Activated CD8-positive, alpha-beta T cell treated with anti-CD3 and anti-CD28 coated beads for 36 hours (primary cell): ENCODE results near the gene SPRR1B. TPM values are rescaled to one million over a fixed set of nuclear protein-coding genes. Genes with fewer than 3 reads are reported as not detected.

ENCODE experiments used
- ATAC-seq: fragments of 200-7000 bp; cut with Tn5 transposase; one replicate; pipeline ENCODE4 v1.10.0; 2021; ENCODE audit warnings: mild to moderate bottlenecking, moderate library complexity
- CTCF ChIA-PET: fragments of 350-600 bp; sonication (Branson Sonifier 250); formaldehyde crosslinking; loops from one replicate; lab custom pipeline; 2021; ENCODE audit warnings: antibody characterized with exemption; lab: Charles Lee
- POLR2A ChIA-PET: fragments of 350-600 bp; sonication (Branson Sonifier 250); formaldehyde crosslinking; loops from one replicate; lab custom pipeline; 2021; ENCODE audit warnings: antibody characterized with exemption; lab: Charles Lee
- DNase-seq: peaks from one replicate; pipeline ENCODE4 v3.0.0-alpha.2; 2020
- H3K27ac Mint-ChIP-seq: one replicate; pipeline ENCODE4 v1.8.0; 2021; ENCODE audit warnings: mild to moderate bottlenecking, mixed read lengths
- H3K27me3 Mint-ChIP-seq: one replicate; pipeline ENCODE4 v1.8.0; 2021; ENCODE audit warnings: mixed read lengths
- H3K36me3 Mint-ChIP-seq: one replicate; pipeline ENCODE4 v1.8.0; 2021; ENCODE audit warnings: low read depth, mixed read lengths
- H3K4me1 Mint-ChIP-seq: one replicate; pipeline ENCODE4 v1.8.0; 2021; ENCODE audit warnings: low read depth, mixed read lengths
- H3K4me3 Mint-ChIP-seq: one replicate; pipeline ENCODE4 v1.8.0; 2021; ENCODE audit warnings: mild to moderate bottlenecking, moderate library complexity, mixed read lengths
- H3K9me3 Mint-ChIP-seq: one replicate; pipeline ENCODE4 v1.8.0; 2021; ENCODE audit warnings: mixed read lengths
- intact Hi-C: fragments of 100-400 bp; cut with micrococcal nuclease; formaldehyde crosslinking; loops from one replicate; pipeline ENCODE4 v1.10.0; 2022
- total RNA-seq, 2 experiments: library from RNA; stranded (reverse); gene quantifications; one replicate each; pipeline ENCODE4 v1.2.3, GENCODE V29; 2021
- TF ChIP-seq, protein P1 (sequence below): fragments of 200-600 bp; IDR thresholded peaks from one replicate; pipeline ENCODE4 v1.8.0; 2022; ENCODE audit warnings: antibody characterized with exemption, mild to moderate bottlenecking

Gene SPRR1B, protein sequence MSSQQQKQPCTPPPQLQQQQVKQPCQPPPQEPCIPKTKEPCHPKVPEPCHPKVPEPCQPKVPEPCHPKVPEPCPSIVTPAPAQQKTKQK
- not detected for total RNA-seq

DNA sequence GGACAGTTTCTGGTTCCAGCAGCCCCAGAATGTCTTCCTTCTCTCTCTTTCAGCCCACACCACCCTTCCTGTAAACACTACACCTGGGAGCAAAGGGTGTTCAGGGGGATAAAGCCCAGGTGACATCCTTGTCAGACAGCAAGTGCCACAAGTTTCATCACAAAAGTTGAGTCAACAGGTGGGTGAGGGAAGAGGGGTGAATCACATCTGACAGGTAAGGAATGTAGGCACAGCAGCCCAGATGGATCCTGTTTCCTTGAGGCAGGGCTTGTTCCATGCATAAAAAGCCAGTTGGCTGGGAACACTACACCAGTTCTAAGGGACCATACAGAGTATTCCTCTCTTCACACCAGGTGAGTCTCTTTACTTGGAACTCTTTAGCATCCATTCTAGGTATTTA is at the start of gene SPRR1B:
Gene SPRR1B, plus strand, starts transcription at position 309 of the 400 bp plus-strand sequence. CDS start 1,143 bp downstream, outside the sequence.
- CTCF ChIA-PET = no interaction called here
- ATAC-seq = no peak

DNA sequence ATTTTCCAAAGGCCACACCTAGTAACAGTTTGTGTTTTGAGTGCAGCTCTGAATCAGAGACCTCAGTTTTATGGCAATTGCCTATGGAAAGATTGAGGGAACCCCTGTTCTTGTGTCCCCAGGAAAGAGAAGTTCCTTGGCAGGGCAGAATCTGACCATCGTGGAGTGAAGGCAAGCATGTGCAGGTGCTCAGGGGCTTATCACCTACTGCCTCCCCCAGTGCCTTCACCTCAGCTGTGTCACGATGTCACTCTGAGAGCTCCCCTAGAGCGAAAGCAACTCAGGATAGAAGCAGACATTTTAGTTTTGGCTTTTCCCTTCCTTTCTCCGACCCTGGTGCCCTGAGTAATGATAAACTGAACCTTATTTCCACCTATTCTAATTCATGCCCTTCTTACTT is 48.9 kb upstream of the SPRR1B start:
- no peak for DNase-seq
- intact Hi-C loops = no loop called here
- no peaks in the 10 kb centered on the region for H3K9me3 Mint-ChIP-seq

More for the DNA sequence above, at the start of gene SPRR1B:
- TF ChIP-seq, protein P1, sequence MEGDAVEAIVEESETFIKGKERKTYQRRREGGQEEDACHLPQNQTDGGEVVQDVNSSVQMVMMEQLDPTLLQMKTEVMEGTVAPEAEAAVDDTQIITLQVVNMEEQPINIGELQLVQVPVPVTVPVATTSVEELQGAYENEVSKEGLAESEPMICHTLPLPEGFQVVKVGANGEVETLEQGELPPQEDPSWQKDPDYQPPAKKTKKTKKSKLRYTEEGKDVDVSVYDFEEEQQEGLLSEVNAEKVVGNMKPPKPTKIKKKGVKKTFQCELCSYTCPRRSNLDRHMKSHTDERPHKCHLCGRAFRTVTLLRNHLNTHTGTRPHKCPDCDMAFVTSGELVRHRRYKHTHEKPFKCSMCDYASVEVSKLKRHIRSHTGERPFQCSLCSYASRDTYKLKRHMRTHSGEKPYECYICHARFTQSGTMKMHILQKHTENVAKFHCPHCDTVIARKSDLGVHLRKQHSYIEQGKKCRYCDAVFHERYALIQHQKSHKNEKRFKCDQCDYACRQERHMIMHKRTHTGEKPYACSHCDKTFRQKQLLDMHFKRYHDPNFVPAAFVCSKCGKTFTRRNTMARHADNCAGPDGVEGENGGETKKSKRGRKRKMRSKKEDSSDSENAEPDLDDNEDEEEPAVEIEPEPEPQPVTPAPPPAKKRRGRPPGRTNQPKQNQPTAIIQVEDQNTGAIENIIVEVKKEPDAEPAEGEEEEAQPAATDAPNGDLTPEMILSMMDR = no peak
- Mint-ChIP-seq H3K36me3 (no peaks in the 10 kb centered on the region), H3K27ac (no peak within 1 kb of the TSS), H3K4me3 (no peak within 1 kb of the TSS), H3K27me3 (peaks cover 16% of the 10 kb centered on the region), H3K9me3 (no peaks in the 10 kb centered on the region), H3K4me1 (no peaks in the 10 kb centered on the region)
- intact Hi-C loops = no loop called here
- POLR2A ChIA-PET = no interaction called here
- no peak for DNase-seq

DNA sequence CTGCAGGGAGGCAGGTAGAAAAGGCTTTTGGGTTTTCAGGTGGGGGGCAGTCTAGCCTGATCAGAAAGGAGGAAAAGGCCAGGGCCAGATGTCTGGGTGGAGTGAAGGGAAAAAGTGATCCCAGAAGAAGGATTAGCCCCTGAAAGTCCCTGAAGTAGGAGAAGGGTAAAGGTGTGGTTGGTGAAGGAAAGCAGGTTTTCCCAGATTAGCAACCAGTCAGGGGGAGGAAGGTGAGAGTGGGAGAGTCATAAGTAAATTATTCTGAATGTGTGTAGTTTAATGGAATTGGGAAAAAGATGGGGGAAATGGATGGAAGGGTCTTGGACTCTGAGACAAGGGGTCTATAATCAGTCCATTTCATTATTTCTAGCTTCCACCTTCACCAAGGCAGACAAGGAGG is 47.8 kb upstream of the SPRR1B start:
- no peak for ATAC-seq
- TF ChIP-seq, protein P1 = no peak
- H3K27me3 Mint-ChIP-seq = peaks cover 21% of the 10 kb centered on the region
- H3K27ac Mint-ChIP-seq = no peak overlapping the region
- no peaks in the 10 kb centered on the region for H3K4me1 Mint-ChIP-seq
- no peaks in the 10 kb centered on the region for H3K9me3 Mint-ChIP-seq
- ChIA-PET CTCF (no interaction called here), POLR2A (interaction anchor here (0.7 kb wide), 1 partner anchor 50 kb away, joined by 3 read pairs; no protein-coding TSS in a partner anchor)
- DNase-seq = no peak
- no peak overlapping the region for H3K4me3 Mint-ChIP-seq
- intact Hi-C loops = no loop called here
- no peaks in the 10 kb centered on the region for H3K36me3 Mint-ChIP-seq

More for the DNA sequence above, 48.9 kb upstream of the SPRR1B start:
- no peak for ATAC-seq
- Mint-ChIP-seq H3K27me3 (peaks cover 16% of the 10 kb centered on the region), H3K36me3 (no peaks in the 10 kb centered on the region), H3K4me1 (no peaks in the 10 kb centered on the region), H3K4me3 (no peak overlapping the region), H3K27ac (no peak overlapping the region)
- TF ChIP-seq, protein P1 = no peak
- ChIA-PET CTCF (no interaction called here), POLR2A (no interaction called here)

DNA sequence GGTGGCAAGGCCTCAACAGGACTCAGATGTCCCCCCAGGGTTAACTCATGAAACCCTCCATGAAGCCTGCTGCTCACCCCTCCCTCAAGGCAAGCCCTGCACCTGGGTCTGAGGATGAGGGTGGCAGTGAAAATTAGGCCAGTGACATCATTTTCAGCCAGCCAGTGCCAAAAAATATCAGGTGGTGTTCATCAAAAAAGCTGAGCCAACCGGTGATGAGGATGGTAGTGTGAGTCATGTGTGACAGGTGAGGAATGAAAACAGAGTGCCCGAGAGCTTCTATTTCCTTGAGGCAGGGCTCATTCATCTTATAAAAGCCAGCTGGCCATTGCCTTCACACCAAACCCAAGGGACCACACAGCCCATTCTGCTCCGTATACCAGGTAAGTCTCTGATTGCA is 47.3 kb upstream of the SPRR1B start, which contains the start of gene SPRR1A:
Gene SPRR1A, plus strand, starts transcription at position 339 of the 400 bp plus-strand sequence. CDS start 1,150 bp downstream, outside the sequence.
- H3K27ac Mint-ChIP-seq = no peak within 1 kb of the TSS
- no peaks in the 10 kb centered on the region for H3K36me3 Mint-ChIP-seq
- POLR2A ChIA-PET = no interaction called here
- no peak within 1 kb of the TSS for H3K4me3 Mint-ChIP-seq
- H3K27me3 Mint-ChIP-seq = peaks cover 24% of the 10 kb centered on the region
- H3K4me1 Mint-ChIP-seq = no peaks in the 10 kb centered on the region
- intact Hi-C loops = no loop called here
- ATAC-seq = no peak
- TF ChIP-seq, protein P1 = no peak
- no peaks in the 10 kb centered on the region for H3K9me3 Mint-ChIP-seq
- DNase-seq = no peak
- CTCF ChIA-PET = no interaction called here

DNA sequence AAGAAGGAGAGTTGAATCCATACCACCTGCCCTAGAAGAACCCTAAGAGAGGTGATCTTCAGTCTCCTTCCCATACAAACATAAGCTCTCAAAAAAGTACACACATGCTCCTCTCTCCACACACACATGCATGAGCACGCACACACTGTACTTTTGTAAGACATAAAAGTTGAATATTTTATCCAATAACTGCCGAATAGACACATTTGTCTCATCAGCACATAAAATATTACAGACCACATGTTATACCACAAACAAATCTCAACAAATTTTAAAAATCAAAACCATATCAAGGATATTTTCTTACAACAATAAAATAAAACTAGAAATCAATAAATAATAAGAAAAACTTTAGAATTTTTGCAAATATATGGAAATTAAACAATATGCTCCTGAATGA is 44.4 kb upstream of the SPRR1B start:
- H3K4me1 Mint-ChIP-seq = no peaks in the 10 kb centered on the region
- no peak for ATAC-seq
- POLR2A ChIA-PET = no interaction called here
- DNase-seq = no peak
- H3K36me3 Mint-ChIP-seq = no peaks in the 10 kb centered on the region
- no peaks in the 10 kb centered on the region for H3K9me3 Mint-ChIP-seq
- TF ChIP-seq, protein P1 = no peak
- no peak overlapping the region for H3K27ac Mint-ChIP-seq
- peaks cover 33% of the 10 kb centered on the region for H3K27me3 Mint-ChIP-seq
- intact Hi-C loops = no loop called here
- H3K4me3 Mint-ChIP-seq = no peak overlapping the region
- CTCF ChIA-PET = no interaction called here
